H9 (cell line): ENCODE data around the gene ZNF780A. TPM values are rescaled to one million over a fixed set of nuclear protein-coding genes. Genes with fewer than 3 reads are reported as not detected.
A peak's percentile ranks its signal among the peaks of the same experiment; 100 is the strongest.

ENCODE experiments used
- DNase-seq: peaks from one replicate; pipeline ENCODE4 v3.0.0-alpha.2; 2017
- H2AFZ ChIP-seq: one replicate; pipeline ENCODE4 v1.6.1; 2013; ENCODE audit warnings: mild to moderate bottlenecking, low read length, control low read depth, moderate library complexity
- H2AK5ac ChIP-seq: 2 replicates; pipeline ENCODE4 v1.6.1; 2013; ENCODE audit warnings: low read length, control low read depth, mixed read lengths; ENCODE audit not compliant: insufficient read length
- H2BK120ac ChIP-seq: one replicate; pipeline ENCODE4 v1.6.1; 2013; ENCODE audit warnings: low read depth, mild to moderate bottlenecking, low read length, control low read depth, inconsistent platforms; ENCODE audit not compliant: poor library complexity, severe bottlenecking
- H2BK12ac ChIP-seq: 2 replicates; pipeline ENCODE4 v1.6.1; 2013; ENCODE audit warnings: low read length, control low read depth, mixed read lengths, low read depth; ENCODE audit not compliant: insufficient read length
- H2BK15ac ChIP-seq: 2 replicates; pipeline ENCODE4 v1.6.1; 2013; ENCODE audit warnings: low read depth, low read length, control low read depth
- H2BK20ac ChIP-seq: one replicate; pipeline ENCODE4 v1.6.1; 2013; ENCODE audit warnings: low read depth, mild to moderate bottlenecking, low read length, control low read depth, inconsistent platforms; ENCODE audit not compliant: poor library complexity, severe bottlenecking
- H2BK5ac ChIP-seq: 2 replicates; pipeline ENCODE4 v1.6.1; 2013; ENCODE audit warnings: low read length, control low read depth, mixed read lengths; ENCODE audit not compliant: insufficient read length
- H3K14ac ChIP-seq: 2 replicates; pipeline ENCODE4 v1.6.1; 2013; ENCODE audit warnings: low read length, control low read depth; ENCODE audit not compliant: insufficient read depth
- H3K18ac ChIP-seq: 2 replicates; pipeline ENCODE4 v1.6.1; 2013; ENCODE audit warnings: low read depth, mild to moderate bottlenecking, mixed read lengths, low read length, control low read depth; ENCODE audit not compliant: insufficient read length
- H3K23ac ChIP-seq: 2 replicates; pipeline ENCODE4 v1.6.1; 2013; ENCODE audit warnings: low read length, control low read depth, mixed read lengths, low read depth; ENCODE audit not compliant: insufficient read length
- H3K23me2 ChIP-seq: 2 replicates; pipeline ENCODE4 v1.6.1; 2013; ENCODE audit warnings: low read depth, mild to moderate bottlenecking, mixed read lengths, low read length, control low read depth; ENCODE audit not compliant: insufficient read length, poor library complexity, severe bottlenecking
- H3K27ac ChIP-seq: 2 replicates; pipeline ENCODE4 v1.5.1; 2013; ENCODE audit warnings: low read length, control low read depth, mixed read lengths, low read depth; ENCODE audit not compliant: insufficient read length
- H3K27me3 ChIP-seq: 2 replicates; pipeline ENCODE4 v1.6.1; 2013; ENCODE audit warnings: low read length, control low read depth, inconsistent platforms; ENCODE audit not compliant: insufficient read depth
- H3K4ac ChIP-seq: 2 replicates; pipeline ENCODE4 v1.6.1; 2013; ENCODE audit warnings: low read depth, mild to moderate bottlenecking, control low read depth, inconsistent platforms, low read length, moderate library complexity
- H3K4me1 ChIP-seq: 2 replicates; pipeline ENCODE4 v1.6.1; 2013; ENCODE audit warnings: low read length, control low read depth, inconsistent platforms; ENCODE audit not compliant: insufficient read depth
- H3K4me2 ChIP-seq: 2 replicates; pipeline ENCODE4 v1.6.1; 2013; ENCODE audit warnings: low read length, control low read depth, mixed read lengths; ENCODE audit not compliant: insufficient read length, insufficient read depth
- H3K56ac ChIP-seq: 2 replicates; pipeline ENCODE4 v1.6.1; 2013; ENCODE audit warnings: low read depth, mild to moderate bottlenecking, mixed read lengths, low read length, control low read depth; ENCODE audit not compliant: insufficient read length
- H3K79me1 ChIP-seq: 2 replicates; pipeline ENCODE4 v1.6.1; 2013; ENCODE audit warnings: low read depth, mild to moderate bottlenecking, moderate library complexity, low read length, control low read depth, inconsistent platforms; ENCODE audit not compliant: insufficient read depth, poor library complexity, severe bottlenecking
- H3K79me2 ChIP-seq: 2 replicates; pipeline ENCODE4 v1.6.1; 2013; ENCODE audit warnings: low read length, control low read depth, inconsistent platforms; ENCODE audit not compliant: insufficient read depth
- H3K9ac ChIP-seq: 2 replicates; pipeline ENCODE4 v1.6.1; 2013; ENCODE audit warnings: low read length, control low read depth, mixed read lengths; ENCODE audit not compliant: insufficient read length; ENCODE audit errors: extremely low read depth
- H3K9me3 ChIP-seq: one replicate; pipeline ENCODE4 v1.6.1; 2013; ENCODE audit warnings: low read depth, low read length, inconsistent platforms; ENCODE audit not compliant: control insufficient read depth
- H3T11ph ChIP-seq: one replicate; pipeline ENCODE4 v1.6.1; 2013; ENCODE audit warnings: mild to moderate bottlenecking, low read length, control low read depth, inconsistent platforms
- H4K20me1 ChIP-seq: one replicate; pipeline ENCODE4 v1.6.1; 2013; ENCODE audit not compliant: control insufficient read depth, insufficient read length, insufficient read depth
- H4K5ac ChIP-seq: 2 replicates; pipeline ENCODE4 v1.6.1; 2013; ENCODE audit warnings: low read depth, mild to moderate bottlenecking, mixed read lengths, low read length, control low read depth; ENCODE audit not compliant: insufficient read length
- H4K8ac ChIP-seq: replicated peaks from 2 replicates; pipeline ENCODE4 v1.6.1; 2013; ENCODE audit warnings: low read length, control low read depth, mixed read lengths, low read depth; ENCODE audit not compliant: insufficient read length
- H4K91ac ChIP-seq: 2 replicates; pipeline ENCODE4 v1.6.1; 2013; ENCODE audit warnings: low read depth, mild to moderate bottlenecking, moderate library complexity, mixed read lengths, low read length, control low read depth; ENCODE audit not compliant: insufficient read length
- H3K27ac Mint-ChIP-seq, 3 experiments: 2 replicates in 2 of 3; 3 replicates in 1 of 3; pipeline ENCODE4 v1.8.0; 2020 to 2021; ENCODE audit warnings: mixed read lengths in 3 of 3, mild to moderate bottlenecking in 1 of 3, moderate library complexity in 1 of 3
- H3K27me3 Mint-ChIP-seq: 2 replicates; pipeline ENCODE4 v1.8.0; 2021; ENCODE audit warnings: low read depth, mild to moderate bottlenecking, moderate library complexity, mixed read lengths
- H3K36me3 Mint-ChIP-seq, 3 experiments: 2 replicates in 2 of 3; 3 replicates in 1 of 3; pipeline ENCODE4 v1.8.0; 2020 to 2021; ENCODE audit warnings: low read depth in 3 of 3, mixed read lengths in 3 of 3; ENCODE audit not compliant: insufficient read depth in 1 of 3
- H3K4me1 Mint-ChIP-seq, 2 experiments: 2 replicates each; pipeline ENCODE4 v1.8.0; 2020; ENCODE audit warnings: mixed read lengths in 2 of 2
- H3K4me3 Mint-ChIP-seq, 2 experiments: 2 replicates in 1 of 2; 3 replicates in 1 of 2; pipeline ENCODE4 v1.8.0; 2020 to 2021; ENCODE audit warnings: mild to moderate bottlenecking in 2 of 2, mixed read lengths in 2 of 2, moderate library complexity in 1 of 2
- H3K9me3 Mint-ChIP-seq, 2 experiments: 2 replicates in 1 of 2; 3 replicates in 1 of 2; pipeline ENCODE4 v1.8.0; 2020; ENCODE audit warnings: mild to moderate bottlenecking in 2 of 2, mixed read lengths in 2 of 2, moderate library complexity in 1 of 2
- WGBS: extraction: QIAGEN DNeasy Blood & Tissue Kit; methylation state at CpG from one replicate; pipeline ENCODE4 v1.1.7; 2013; ENCODE audit warnings: missing lambda C conversion rate, low lambda C conversion rate, mixed read lengths; ENCODE audit not compliant: insufficient read length; ENCODE audit errors: extremely low coverage; 5-methylcytosine and 5-hydroxymethylcytosine counted together
- total RNA-seq: library from RNA; stranded (reverse); gene quantifications from 2 replicates; pipeline ENCODE4 v1.2.1, GENCODE V29; 2021
- TF ChIP-seq, protein P1 (sequence below): fragments of 200-600 bp; sonication (generic); conservative IDR thresholded peaks from 3 replicates; pipeline ENCODE4 v1.8.0; 2021; ENCODE audit warnings: antibody characterized with exemption, mild to moderate bottlenecking

Gene ZNF780A
- total RNA-seq, 1 experiment from 2014 or later: 16.7 TPM

- H3K9me3 Mint-ChIP-seq: peaks cover 22 to 30% of the 10 kb centered on the region in 2 experiments
- peaks cover 11% of the 10 kb centered on the region for H3K79me2 ChIP-seq
These were observed 36.1 kb downstream of the ZNF780A start for GRCh38 chr19:40054632-40055031.

More at GRCh38 chr19:40054632-40055031, 36.1 kb downstream of the ZNF780A start:
- Histone ChIP-seq H3K9ac (no peak overlapping the region), H4K5ac (no peak overlapping the region), H3K4ac (no peak overlapping the region), H4K20me1 (no peaks in the 10 kb centered on the region), H3K56ac (no peak overlapping the region), H3K23me2 (peaks cover 8% of the 10 kb centered on the region), H3K9me3 (no peaks in the 10 kb centered on the region), H2BK20ac (no peak overlapping the region), H2BK15ac (no peak overlapping the region), H3T11ph (no peak overlapping the region), H4K91ac (no peak overlapping the region), H2BK12ac (no peak overlapping the region), H3K23ac (no peak overlapping the region), H3K27me3 (no peaks in the 10 kb centered on the region), H3K18ac (no peak overlapping the region), H2BK5ac (no peak overlapping the region), H3K4me2 (peak overlapping the region; percentile 97), H3K14ac (no peak overlapping the region), H2BK120ac (no peak overlapping the region), H2AFZ (no peak overlapping the region), H3K27ac (no peak overlapping the region), H3K4me1 (no peaks in the 10 kb centered on the region), H2AK5ac (no peak overlapping the region), H3K79me1 (peaks cover 4% of the 10 kb centered on the region), H4K8ac (no peak overlapping the region)
- TF ChIP-seq, protein P1, sequence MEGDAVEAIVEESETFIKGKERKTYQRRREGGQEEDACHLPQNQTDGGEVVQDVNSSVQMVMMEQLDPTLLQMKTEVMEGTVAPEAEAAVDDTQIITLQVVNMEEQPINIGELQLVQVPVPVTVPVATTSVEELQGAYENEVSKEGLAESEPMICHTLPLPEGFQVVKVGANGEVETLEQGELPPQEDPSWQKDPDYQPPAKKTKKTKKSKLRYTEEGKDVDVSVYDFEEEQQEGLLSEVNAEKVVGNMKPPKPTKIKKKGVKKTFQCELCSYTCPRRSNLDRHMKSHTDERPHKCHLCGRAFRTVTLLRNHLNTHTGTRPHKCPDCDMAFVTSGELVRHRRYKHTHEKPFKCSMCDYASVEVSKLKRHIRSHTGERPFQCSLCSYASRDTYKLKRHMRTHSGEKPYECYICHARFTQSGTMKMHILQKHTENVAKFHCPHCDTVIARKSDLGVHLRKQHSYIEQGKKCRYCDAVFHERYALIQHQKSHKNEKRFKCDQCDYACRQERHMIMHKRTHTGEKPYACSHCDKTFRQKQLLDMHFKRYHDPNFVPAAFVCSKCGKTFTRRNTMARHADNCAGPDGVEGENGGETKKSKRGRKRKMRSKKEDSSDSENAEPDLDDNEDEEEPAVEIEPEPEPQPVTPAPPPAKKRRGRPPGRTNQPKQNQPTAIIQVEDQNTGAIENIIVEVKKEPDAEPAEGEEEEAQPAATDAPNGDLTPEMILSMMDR: no peak
- no CpG with 5 or more reads among the region's 9 CpGs for WGBS
- Mint-ChIP-seq H3K27me3 (peaks cover 3% of the 10 kb centered on the region; the same call in 1 of the 2 replicates), H3K4me3 (peak overlapping the region; percentile 96 to 99), H3K27ac (no peak overlapping the region), H3K4me1 (peaks cover 12 to 17% of the 10 kb centered on the region in 2 experiments), H3K36me3 (peaks cover 9 to 26% (median 10%) of the 10 kb centered on the region in 3 experiments)
- DNase-seq: no peak
